Measurements from ENCODE around the gene PAIP2B. TPM values are rescaled to one million over a fixed set of nuclear protein-coding genes. Genes with fewer than 3 reads are reported as not detected.

Gene PAIP2B
- total and polyA plus RNA-seq, 2 of the 4 experiments (the other 2 are of a cell fraction), result 0.15 to 0.18 TPM

DNA sequence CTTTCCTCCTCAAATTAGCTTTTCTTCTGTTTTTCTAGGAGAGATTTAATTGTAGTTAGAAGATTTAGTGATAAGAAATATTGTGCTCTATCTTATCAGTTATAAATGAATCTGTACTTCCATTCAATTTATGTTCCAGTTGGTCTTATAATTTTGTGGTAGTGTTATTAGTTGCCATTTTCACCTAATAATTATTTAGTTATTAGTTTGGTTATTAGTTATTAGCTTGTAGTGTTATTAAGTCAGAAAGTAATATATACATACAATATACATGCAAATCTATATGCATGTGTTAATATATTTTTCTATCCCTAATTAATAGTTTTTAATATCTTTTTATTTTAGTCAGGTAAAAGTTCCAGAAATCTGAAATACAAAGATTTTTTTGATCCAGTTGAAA is 93.3 kb downstream of the PAIP2B start:
- Histone ChIP-seq H2BK15ac (ENCODE audit: low read depth, low read length) (no peak overlapping the region), H3K14ac (replicated peaks; ENCODE audit: low read depth, low read length) (no peak overlapping the region), H4K91ac (ENCODE audit: insufficient read depth, low read depth, low read length) (no peak overlapping the region), H3K4me2 (ENCODE audit: low read depth, low read length) (no peak overlapping the region), H3K23ac (ENCODE audit: low read depth, low read length) (no peak overlapping the region), H2AK9ac (replicated peaks; ENCODE audit: low read depth, low read length, poor library complexity) (no peak overlapping the region), H3K18ac (ENCODE audit: low read depth, low read length) (no peak overlapping the region), H3K27ac (ENCODE audit: insufficient read depth, low read length) (no peak overlapping the region), H2BK120ac (ENCODE audit: low read depth, low read length) (no peak overlapping the region), H4K8ac (ENCODE audit: low read depth in 2 of 2, low read length in 2 of 2) (no peak overlapping the region), H3K79me1 (ENCODE audit: low read depth in 1 of 2, low read length in 2 of 2) (peaks cover 4 to 25% of the 10 kb centered on the region in 2 experiments; a peak in 2 of 4 replicates), H3K56ac (ENCODE audit: extremely low read depth, insufficient read depth, low read length) (no peak overlapping the region), H3K36me3 (ENCODE audit: control insufficient read depth, insufficient read depth, low read length) (peaks cover 19% of the 10 kb centered on the region), H3K4me3 (ENCODE audit: insufficient read depth, low read depth, low read length) (no peak overlapping the region), H3K9me3 (ENCODE audit: control insufficient read depth, insufficient read depth, low read length) (no peaks in the 10 kb centered on the region), H4K20me1 (ENCODE audit: insufficient read depth, low read length) (peaks cover 6% of the 10 kb centered on the region; the same call in 1 of the 2 replicates), H3K27me3 (ENCODE audit: control insufficient read depth, insufficient read depth, low read length) (no peaks in the 10 kb centered on the region), H2AK5ac (ENCODE audit: low read depth, low read length) (no peak overlapping the region), H2BK5ac (ENCODE audit: low read depth, low read length, poor library complexity, severe bottlenecking) (no peak overlapping the region), H2BK20ac (ENCODE audit: low read depth, low read length) (no peak overlapping the region), H3K4me1 (ENCODE audit: control insufficient read depth, insufficient read depth, low read length) (peaks cover 3% of the 10 kb centered on the region; the same call in 1 of the 2 replicates), H4K5ac (ENCODE audit: low read depth, low read length) (no peak overlapping the region), H3K9me1 (ENCODE audit: insufficient read depth, low read length) (peaks cover 4% of the 10 kb centered on the region; the same call in 1 of the 2 replicates), H2AFZ (replicated peaks; ENCODE audit: low read length, poor library complexity) (no peak overlapping the region), H3K9ac (ENCODE audit: low read depth, low read length) (no peak overlapping the region), H3K4ac (ENCODE audit: low read depth, low read length) (no peak overlapping the region)
- POLR2A ChIA-PET (ENCODE audit: unreplicated experiment), result no interaction called here
- in situ Hi-C loops (cut with MboI; ENCODE audit: low sequenced_read_pairs), result no loop called here
- CTCF ChIA-PET, result no interaction called here
- TF ChIP-seq FOS (IDR thresholded peaks at IDR 0.05; ENCODE audit: low read depth, low read length) (no peak), NFE2L2 (IDR thresholded peaks at IDR 0.05; ENCODE audit: low read depth, low read length) (no peak), SMC3 (IDR thresholded peaks at IDR 0.05; ENCODE audit: low read depth, low read length) (no peak), POLR2A (IDR thresholded peaks at IDR 0.05; ENCODE audit: low read depth, low read length) (no peak), RAD21 (IDR thresholded peaks at IDR 0.05; ENCODE audit: low read length) (no peak), RCOR1 (IDR thresholded peaks at IDR 0.05; ENCODE audit: insufficient replicate concordance, low read length) (no peak), CEBPB (IDR thresholded peaks at IDR 0.05; ENCODE audit: low read depth, low read length) (no peak), MAFK (IDR thresholded peaks at IDR 0.05; ENCODE audit: low read depth, low read length) (no peak), CHD1 (IDR thresholded peaks at IDR 0.05; ENCODE audit: low read depth, low read length) (no peak), MAZ (IDR thresholded peaks at IDR 0.05; ENCODE audit: borderline replicate concordance, low read depth, low read length) (no peak), RFX5 (IDR thresholded peaks at IDR 0.05; ENCODE audit: low read depth, low read length) (no peak), BHLHE40 (IDR thresholded peaks at IDR 0.05; ENCODE audit: low read depth, low read length) (no peak), MXI1 (IDR thresholded peaks at IDR 0.05; ENCODE audit: borderline replicate concordance, low read depth, low read length) (no peak)
- TF ChIP-seq, protein P1, sequence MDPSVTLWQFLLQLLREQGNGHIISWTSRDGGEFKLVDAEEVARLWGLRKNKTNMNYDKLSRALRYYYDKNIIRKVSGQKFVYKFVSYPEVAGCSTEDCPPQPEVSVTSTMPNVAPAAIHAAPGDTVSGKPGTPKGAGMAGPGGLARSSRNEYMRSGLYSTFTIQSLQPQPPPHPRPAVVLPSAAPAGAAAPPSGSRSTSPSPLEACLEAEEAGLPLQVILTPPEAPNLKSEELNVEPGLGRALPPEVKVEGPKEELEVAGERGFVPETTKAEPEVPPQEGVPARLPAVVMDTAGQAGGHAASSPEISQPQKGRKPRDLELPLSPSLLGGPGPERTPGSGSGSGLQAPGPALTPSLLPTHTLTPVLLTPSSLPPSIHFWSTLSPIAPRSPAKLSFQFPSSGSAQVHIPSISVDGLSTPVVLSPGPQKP (IDR thresholded peaks at IDR 0.05; ENCODE audit: borderline replicate concordance, low read depth, low read length), result no peak
- TF ChIP-seq, protein P2, sequence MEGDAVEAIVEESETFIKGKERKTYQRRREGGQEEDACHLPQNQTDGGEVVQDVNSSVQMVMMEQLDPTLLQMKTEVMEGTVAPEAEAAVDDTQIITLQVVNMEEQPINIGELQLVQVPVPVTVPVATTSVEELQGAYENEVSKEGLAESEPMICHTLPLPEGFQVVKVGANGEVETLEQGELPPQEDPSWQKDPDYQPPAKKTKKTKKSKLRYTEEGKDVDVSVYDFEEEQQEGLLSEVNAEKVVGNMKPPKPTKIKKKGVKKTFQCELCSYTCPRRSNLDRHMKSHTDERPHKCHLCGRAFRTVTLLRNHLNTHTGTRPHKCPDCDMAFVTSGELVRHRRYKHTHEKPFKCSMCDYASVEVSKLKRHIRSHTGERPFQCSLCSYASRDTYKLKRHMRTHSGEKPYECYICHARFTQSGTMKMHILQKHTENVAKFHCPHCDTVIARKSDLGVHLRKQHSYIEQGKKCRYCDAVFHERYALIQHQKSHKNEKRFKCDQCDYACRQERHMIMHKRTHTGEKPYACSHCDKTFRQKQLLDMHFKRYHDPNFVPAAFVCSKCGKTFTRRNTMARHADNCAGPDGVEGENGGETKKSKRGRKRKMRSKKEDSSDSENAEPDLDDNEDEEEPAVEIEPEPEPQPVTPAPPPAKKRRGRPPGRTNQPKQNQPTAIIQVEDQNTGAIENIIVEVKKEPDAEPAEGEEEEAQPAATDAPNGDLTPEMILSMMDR (conservative IDR thresholded peaks at IDR 0.05; ENCODE audit: low read depth, low read length), result no peak
- TF ChIP-seq, protein P3, sequence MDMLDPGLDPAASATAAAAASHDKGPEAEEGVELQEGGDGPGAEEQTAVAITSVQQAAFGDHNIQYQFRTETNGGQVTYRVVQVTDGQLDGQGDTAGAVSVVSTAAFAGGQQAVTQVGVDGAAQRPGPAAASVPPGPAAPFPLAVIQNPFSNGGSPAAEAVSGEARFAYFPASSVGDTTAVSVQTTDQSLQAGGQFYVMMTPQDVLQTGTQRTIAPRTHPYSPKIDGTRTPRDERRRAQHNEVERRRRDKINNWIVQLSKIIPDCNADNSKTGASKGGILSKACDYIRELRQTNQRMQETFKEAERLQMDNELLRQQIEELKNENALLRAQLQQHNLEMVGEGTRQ (IDR thresholded peaks at IDR 0.05; ENCODE audit: low read depth, low read length), result no peak
- BruUV-seq (replicated peaks), result no TSS peak
- no peak for DNase-seq
- intact Hi-C loops (cut with micrococcal nuclease), result loop anchor here (5.0 to 10.0 kb wide), 2 partner anchors 201 to 1444 kb away; partner anchors contain the start of gene ZNF638
- ATAC-seq (ENCODE audit: low read depth), result no peak
- dilution Hi-C loops (cut with HindIII; ENCODE audit: low sequenced_read_pairs, unreplicated experiment), result no loop called here

All from IMR-90 (cell line).